Panc1 (cell line): ENCODE results near the gene DOK5.

Source experiments
- POLR2AphosphoS5 ChIP-seq: IDR thresholded peaks from 2 replicates; pipeline ENCODE4 v1.6.1; 2012; ENCODE audit warnings: mild to moderate bottlenecking, low read depth, low read length, moderate library complexity
- TF ChIP-seq, protein P1 (sequence below): fragments of 450-650 bp; IDR thresholded peaks from 2 replicates; pipeline ENCODE4 v1.5.1; 2017; ENCODE audit warnings: mild to moderate bottlenecking

DNA sequence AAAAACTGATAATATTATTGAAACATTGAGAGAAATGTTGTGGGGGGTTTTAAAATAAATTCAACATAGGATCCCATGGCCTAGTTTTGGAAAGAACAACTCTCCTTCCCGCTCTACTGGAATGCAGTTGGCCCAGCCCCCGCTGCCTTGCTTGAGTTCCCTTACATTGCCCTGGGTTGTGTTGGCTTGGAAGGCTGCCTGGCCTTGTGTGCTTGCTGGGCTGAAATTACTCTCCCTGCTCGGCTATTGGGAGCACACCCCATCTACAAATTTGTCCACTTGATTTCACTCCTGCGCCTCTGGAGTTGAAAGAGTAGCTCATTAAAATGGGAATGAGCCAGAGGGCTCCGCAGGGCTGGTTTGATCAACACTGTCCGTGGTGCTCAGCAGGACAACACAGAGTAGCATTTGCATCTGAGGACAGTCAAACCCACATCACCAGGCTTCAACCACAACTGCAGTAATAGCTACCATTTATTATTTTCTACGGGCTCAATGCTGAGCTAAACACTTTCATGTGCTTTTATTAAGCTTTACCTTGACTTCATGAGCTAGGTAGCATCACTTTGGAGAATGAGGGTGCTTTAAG, 35.2 kb downstream of the DOK5 start:
- TF ChIP-seq, protein P1, sequence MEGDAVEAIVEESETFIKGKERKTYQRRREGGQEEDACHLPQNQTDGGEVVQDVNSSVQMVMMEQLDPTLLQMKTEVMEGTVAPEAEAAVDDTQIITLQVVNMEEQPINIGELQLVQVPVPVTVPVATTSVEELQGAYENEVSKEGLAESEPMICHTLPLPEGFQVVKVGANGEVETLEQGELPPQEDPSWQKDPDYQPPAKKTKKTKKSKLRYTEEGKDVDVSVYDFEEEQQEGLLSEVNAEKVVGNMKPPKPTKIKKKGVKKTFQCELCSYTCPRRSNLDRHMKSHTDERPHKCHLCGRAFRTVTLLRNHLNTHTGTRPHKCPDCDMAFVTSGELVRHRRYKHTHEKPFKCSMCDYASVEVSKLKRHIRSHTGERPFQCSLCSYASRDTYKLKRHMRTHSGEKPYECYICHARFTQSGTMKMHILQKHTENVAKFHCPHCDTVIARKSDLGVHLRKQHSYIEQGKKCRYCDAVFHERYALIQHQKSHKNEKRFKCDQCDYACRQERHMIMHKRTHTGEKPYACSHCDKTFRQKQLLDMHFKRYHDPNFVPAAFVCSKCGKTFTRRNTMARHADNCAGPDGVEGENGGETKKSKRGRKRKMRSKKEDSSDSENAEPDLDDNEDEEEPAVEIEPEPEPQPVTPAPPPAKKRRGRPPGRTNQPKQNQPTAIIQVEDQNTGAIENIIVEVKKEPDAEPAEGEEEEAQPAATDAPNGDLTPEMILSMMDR, result no peak
- TF ChIP-seq POLR2AphosphoS5, result no peak
